ENCODE data around the gene HOMER2. TPM values are rescaled to one million over a fixed set of nuclear protein-coding genes. Genes with fewer than 3 reads are reported as not detected.

HOMER2 gene
- total RNA-seq, 1 donor from 2014 or later, result 22.0 TPM

- no peak for TF ChIP-seq CTCF (IDR thresholded peaks at IDR 0.05)
- no peak for DNase-seq (ENCODE audit: low spot score in 2 of 2)
- Histone ChIP-seq H3K4me3 (no peak overlapping the region), H3K27me3 (no peaks in the 10 kb centered on the region), H3K27ac (no peak overlapping the region), H3K36me3 (no peaks in the 10 kb centered on the region), H3K4me1 (no peaks in the 10 kb centered on the region), H3K9me3 (no peaks in the 10 kb centered on the region)
- intact Hi-C loops (cut with DNase I), result no loop called here
These were observed 99.5 kb downstream of the HOMER2 start for GRCh38 chr15:82852941-82853561.

- no peaks in the 10 kb centered on the region for H3K9me3 ChIP-seq
- DNase-seq (ENCODE audit: low spot score in 2 of 2), result no peak
- intact Hi-C loops (cut with DNase I), result no loop called here
These were observed 100.5 kb downstream of the HOMER2 start for GRCh38 chr15:82851981-82852511.

GRCh38 chr15:82851306-82851850 is 101.1 kb downstream of the HOMER2 start:
- intact Hi-C loops (cut with DNase I), result no loop called here
- Histone ChIP-seq H3K27me3 (no peaks in the 10 kb centered on the region), H3K27ac (no peak overlapping the region), H3K9me3 (no peaks in the 10 kb centered on the region), H3K4me1 (no peaks in the 10 kb centered on the region), H3K4me3 (no peak overlapping the region), H3K36me3 (no peaks in the 10 kb centered on the region)
- TF ChIP-seq CTCF (IDR thresholded peaks at IDR 0.05), result no peak
- DNase-seq (ENCODE audit: low spot score in 2 of 2), result no peak

More at GRCh38 chr15:82851981-82852511, 100.5 kb downstream of the HOMER2 start:
- H3K4me3 ChIP-seq, result no peak overlapping the region
- no peak for TF ChIP-seq CTCF (IDR thresholded peaks at IDR 0.05)
- no peaks in the 10 kb centered on the region for H3K27me3 ChIP-seq
- H3K36me3 ChIP-seq, result no peaks in the 10 kb centered on the region
- no peak overlapping the region for H3K27ac ChIP-seq
- no peaks in the 10 kb centered on the region for H3K4me1 ChIP-seq

- Histone ChIP-seq H3K27me3 (no peaks in the 10 kb centered on the region), H3K27ac (no peak overlapping the region), H3K36me3 (no peaks in the 10 kb centered on the region), H3K4me1 (no peaks in the 10 kb centered on the region), H3K9me3 (no peaks in the 10 kb centered on the region), H3K4me3 (no peak overlapping the region)
- intact Hi-C loops (cut with DNase I), result no loop called here
- DNase-seq (ENCODE audit: low spot score in 2 of 2), result no peak
- no peak for TF ChIP-seq CTCF (IDR thresholded peaks at IDR 0.05)
These were observed 101.8 kb downstream of the HOMER2 start for GRCh38 chr15:82850731-82851130.

GRCh38 chr15:82849556-82850512 is 102.7 kb downstream of the HOMER2 start:
- H3K9me3 ChIP-seq, result no peaks in the 10 kb centered on the region
- no peaks in the 10 kb centered on the region for H3K4me1 ChIP-seq
- no peaks in the 10 kb centered on the region for H3K36me3 ChIP-seq
- H3K27me3 ChIP-seq, result no peaks in the 10 kb centered on the region
- intact Hi-C loops (cut with DNase I), result no loop called here
- H3K4me3 ChIP-seq, result peak overlapping the region in 1 of 2 donors; percentile 27
- H3K27ac ChIP-seq, result no peak overlapping the region
- DNase-seq (ENCODE audit: low spot score in 2 of 2), result peak in 1 of 2 donors; percentile 68
- peak in 2 of 3 experiments; percentile 25 to 59 for TF ChIP-seq CTCF (IDR thresholded peaks at IDR 0.05)
